WI38 (cell line): Measurements from ENCODE around the gene GLUD2.
"Not testable (repeated sequence)": the region's sequence is repeated elsewhere in the genome, so short reads cannot be mapped to it uniquely, and the experiment has no call there.

Experiments
- H3K4me3 ChIP-seq: 2 replicates; pipeline ENCODE4 v1.5.1; 2011; ENCODE audit warnings: low read depth, mild to moderate bottlenecking, control low read depth, low read length
- CTCF ChIP-seq: IDR thresholded peaks from 2 replicates; pipeline ENCODE4 v1.5.1; 2012; ENCODE audit warnings: low read depth, mild to moderate bottlenecking, control low read depth, low read length

Gene GLUD2

DNA sequence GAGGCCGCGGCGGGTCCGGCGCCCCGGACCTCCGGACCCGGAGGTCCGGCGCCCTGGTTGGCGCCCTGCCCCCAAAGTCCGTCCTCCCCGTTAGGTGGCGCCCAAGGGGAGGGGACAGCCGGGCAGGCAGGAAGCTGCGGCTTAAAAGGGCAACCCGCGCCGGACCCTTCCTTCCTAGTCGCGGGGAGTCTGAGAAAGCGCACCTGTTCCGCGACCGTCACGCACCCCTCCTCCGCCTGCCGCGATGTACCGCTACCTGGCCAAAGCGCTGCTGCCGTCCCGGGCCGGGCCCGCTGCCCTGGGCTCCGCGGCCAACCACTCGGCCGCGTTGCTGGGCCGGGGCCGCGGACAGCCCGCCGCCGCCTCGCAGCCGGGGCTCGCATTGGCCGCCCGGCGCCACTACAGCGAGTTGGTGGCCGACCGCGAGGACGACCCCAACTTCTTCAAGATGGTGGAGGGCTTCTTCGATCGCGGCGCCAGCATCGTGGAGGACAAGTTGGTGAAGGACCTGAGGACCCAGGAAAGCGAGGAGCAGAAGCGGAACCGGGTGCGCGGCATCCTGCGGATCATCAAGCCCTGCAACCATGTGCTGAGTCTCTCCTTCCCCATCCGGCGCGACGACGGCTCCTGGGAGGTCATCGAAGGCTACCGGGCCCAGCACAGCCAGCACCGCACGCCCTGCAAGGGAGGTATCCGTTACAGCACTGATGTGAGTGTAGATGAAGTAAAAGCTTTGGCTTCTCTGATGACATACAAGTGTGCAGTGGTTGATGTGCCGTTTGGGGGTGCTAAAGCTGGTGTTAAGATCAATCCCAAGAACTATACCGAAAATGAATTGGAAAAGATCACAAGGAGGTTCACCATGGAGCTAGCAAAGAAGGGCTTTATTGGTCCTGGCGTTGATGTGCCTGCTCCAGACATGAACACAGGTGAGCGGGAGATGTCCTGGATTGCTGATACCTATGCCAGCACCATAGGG is at the start of gene GLUD2:
TSS of gene GLUD2 (plus strand) at position 170 of the 979 bp plus-strand sequence. CDS start at position 245, 75 bp downstream.
- not testable (repeated sequence) for H3K4me3 ChIP-seq

GRCh38 chrX:120999413-120999812 is 48.0 kb upstream of the GLUD2 start:
- TF ChIP-seq CTCF = no peak
- no peak overlapping the region for H3K4me3 ChIP-seq

DNA sequence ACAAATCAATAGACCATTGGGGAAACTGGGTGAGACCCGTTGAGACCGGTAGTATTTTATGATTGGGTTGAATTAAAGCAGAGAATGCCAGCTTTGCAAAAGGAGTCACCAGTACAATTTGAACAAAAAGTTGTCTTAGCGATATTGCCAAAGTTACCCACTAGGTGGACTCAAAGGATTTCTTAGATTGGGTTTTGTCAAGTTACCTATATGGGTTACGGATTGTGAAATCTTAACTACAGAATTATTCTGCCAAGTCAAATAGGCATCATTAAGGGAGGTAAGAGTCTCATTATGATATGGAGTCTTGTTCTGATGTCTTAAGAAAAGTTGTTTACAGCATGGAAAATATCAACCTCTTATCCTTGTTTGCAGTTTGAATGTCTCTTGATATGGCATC is 46.8 kb upstream of the GLUD2 start:
- TF ChIP-seq CTCF = no peak
- H3K4me3 ChIP-seq = no peak overlapping the region

DNA sequence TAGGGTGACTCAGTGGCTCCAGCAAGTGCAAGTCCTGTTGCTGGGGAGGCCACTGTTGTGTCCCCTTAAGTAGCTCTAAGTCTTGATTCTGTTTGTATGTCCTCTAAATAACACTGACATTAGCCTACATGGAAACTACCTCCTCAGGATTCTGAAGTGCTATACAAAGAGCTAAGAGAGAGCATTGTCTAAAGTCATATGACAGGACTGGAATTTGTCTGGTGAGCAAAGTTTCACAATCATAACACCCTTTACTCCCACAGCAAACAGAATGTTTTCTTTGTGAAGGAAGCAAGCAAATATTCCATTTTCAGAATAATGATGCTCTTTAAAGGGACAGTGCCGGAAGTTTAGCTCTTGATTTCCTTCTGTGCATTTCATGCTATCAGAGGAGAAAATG is 38.5 kb upstream of the GLUD2 start:
- TF ChIP-seq CTCF = no peak
- H3K4me3 ChIP-seq = no peak overlapping the region

DNA sequence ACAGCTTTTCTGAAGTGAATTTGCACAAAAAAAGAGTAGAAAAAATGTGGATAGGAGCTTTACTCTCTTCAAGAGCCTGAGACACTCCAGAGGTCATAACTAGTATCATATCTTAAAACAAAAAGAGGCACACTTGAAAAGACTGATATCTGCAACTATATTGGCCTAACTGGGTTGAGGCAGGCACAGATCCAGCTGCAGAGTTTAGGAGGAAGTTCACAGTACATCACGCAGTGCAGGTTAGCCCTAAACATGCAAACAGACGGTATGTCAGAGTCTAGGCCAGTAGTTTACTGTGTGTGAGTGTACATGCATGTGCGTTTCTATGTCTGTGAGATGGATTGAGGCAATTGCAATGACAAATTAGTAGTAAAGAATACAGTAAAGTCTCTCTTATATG is 37.6 kb upstream of the GLUD2 start:
- no peak overlapping the region for H3K4me3 ChIP-seq
- no peak for TF ChIP-seq CTCF

DNA sequence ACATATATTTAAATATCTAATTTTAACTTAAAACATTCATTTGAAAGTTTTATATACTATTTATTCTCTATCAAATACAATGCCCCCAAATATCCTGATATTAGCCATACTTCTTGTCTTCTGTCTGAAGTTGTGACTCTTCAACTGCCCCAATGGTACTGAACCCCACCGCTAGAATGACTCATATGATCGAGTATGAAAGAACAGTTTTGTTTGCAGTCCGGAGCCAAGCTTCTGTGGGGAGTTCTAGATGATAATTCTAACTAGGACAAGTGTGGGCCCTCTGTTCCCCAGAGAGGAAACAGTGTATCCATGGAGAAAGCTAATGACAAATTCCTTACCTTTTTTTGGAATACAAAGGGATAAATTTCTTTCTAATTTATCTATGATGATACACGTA is 37.2 kb upstream of the GLUD2 start:
- H3K4me3 ChIP-seq = no peak overlapping the region
- TF ChIP-seq CTCF = no peak

GRCh38 chrX:121011254-121011653 is 36.2 kb upstream of the GLUD2 start:
- no peak for TF ChIP-seq CTCF
- no peak overlapping the region for H3K4me3 ChIP-seq

DNA sequence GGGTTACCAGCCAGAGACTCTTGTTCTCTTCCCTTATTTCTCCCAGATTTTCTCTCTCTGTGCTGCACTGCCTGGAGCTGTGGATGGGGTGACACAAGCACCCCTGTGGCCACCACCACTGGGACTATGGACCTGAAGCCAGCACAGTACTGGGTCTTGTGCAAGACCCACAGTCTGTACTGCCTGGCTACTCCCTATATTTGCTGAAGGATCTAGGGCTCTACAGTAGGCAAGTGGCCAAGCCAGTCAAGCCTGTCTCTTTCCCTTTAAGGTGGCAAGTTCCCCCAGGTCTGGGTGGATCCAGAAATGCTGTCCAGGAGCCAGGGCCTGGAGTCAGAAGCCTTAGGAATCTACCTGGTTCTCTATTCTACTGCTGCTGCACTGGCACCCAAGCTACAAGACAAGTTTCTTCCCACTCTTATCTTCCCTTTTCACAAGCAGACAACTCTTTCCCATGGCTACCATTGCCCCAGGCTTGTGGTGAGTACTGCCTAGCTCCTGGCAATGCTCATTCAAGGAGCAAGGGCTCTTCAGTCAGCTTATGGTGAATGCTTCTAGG is 33.4 kb upstream of the GLUD2 start:
- no peak for TF ChIP-seq CTCF
- H3K4me3 ChIP-seq = no peak overlapping the region
